DND-41 (cell line): ENCODE data around the gene MLF2.

ENCODE experiments used
- ATAC-seq: fragments of 200-7000 bp; cut with Tn5 transposase; 3 replicates; pipeline ENCODE4 v1.9.1; 2021; ENCODE audit warnings: low read depth; ENCODE audit not compliant: insufficient read depth
- DNase-seq: peaks from one replicate; pipeline ENCODE4 v3.0.0-alpha.2; 2020
- H2AFZ ChIP-seq: 2 replicates; pipeline ENCODE4 v1.6.0; 2012; ENCODE audit warnings: low read depth, low read length
- H3K27ac ChIP-seq: 2 replicates; pipeline ENCODE4 v1.5.1; 2012; ENCODE audit warnings: low read length, inconsistent platforms
- H3K27me3 ChIP-seq: fragments of 200-600 bp; sonication (generic); 2 replicates; pipeline ENCODE4 v1.6.0; 2012; ENCODE audit warnings: low read length, mild to moderate bottlenecking, inconsistent platforms; ENCODE audit not compliant: insufficient read depth, poor library complexity
- H3K36me3 ChIP-seq: 2 replicates; pipeline ENCODE4 v1.5.1; 2012; ENCODE audit warnings: low read length, inconsistent platforms; ENCODE audit not compliant: insufficient read depth
- H3K4me1 ChIP-seq: 2 replicates; pipeline ENCODE4 v1.5.1; 2012; ENCODE audit warnings: mild to moderate bottlenecking, low read length; ENCODE audit not compliant: insufficient read depth
- H3K4me2 ChIP-seq: 2 replicates; pipeline ENCODE4 v1.6.0; 2012; ENCODE audit warnings: mild to moderate bottlenecking, moderate library complexity, low read length, inconsistent platforms; ENCODE audit not compliant: insufficient read depth
- H3K4me3 ChIP-seq, 2 experiments: fragments of 200-600 bp in 1 of 2; shearing (Covaris generic) in 1 of 2; 2 replicates each; pipeline ENCODE4 v1.5.1; 2012 to 2016; ENCODE audit warnings: inconsistent platforms in 2 of 2, low read length in 2 of 2, mild to moderate bottlenecking in 2 of 2, low read depth in 1 of 2, moderate library complexity in 1 of 2
- H3K79me2 ChIP-seq: 2 replicates; pipeline ENCODE4 v1.6.0; 2012; ENCODE audit warnings: low read length, inconsistent platforms; ENCODE audit not compliant: insufficient read depth
- H3K9ac ChIP-seq: 2 replicates; pipeline ENCODE4 v1.6.0; 2012; ENCODE audit warnings: low read depth, mild to moderate bottlenecking, inconsistent platforms, low read length, moderate library complexity
- H3K9me3 ChIP-seq: 2 replicates; pipeline ENCODE4 v1.5.1; 2012; ENCODE audit warnings: low read length, moderate library complexity, mild to moderate bottlenecking, inconsistent platforms; ENCODE audit not compliant: insufficient read depth, severe bottlenecking
- H4K20me1 ChIP-seq: 2 replicates; pipeline ENCODE4 v1.6.0; 2012; ENCODE audit warnings: low read length; ENCODE audit not compliant: insufficient read depth
- CTCF ChIP-seq: IDR thresholded peaks from 2 replicates; pipeline ENCODE4 v1.5.1; 2012; ENCODE audit warnings: borderline replicate concordance, low read length, moderate library complexity, mild to moderate bottlenecking; ENCODE audit not compliant: poor library complexity, severe bottlenecking; ENCODE audit errors: extremely low read depth
- EZH2 ChIP-seq: IDR thresholded peaks from 3 replicates; pipeline ENCODE4 v1.6.1; 2012; ENCODE audit warnings: borderline replicate concordance, low read depth, mild to moderate bottlenecking, moderate library complexity, low read length, inconsistent platforms; ENCODE audit not compliant: severe bottlenecking

Gene MLF2

GRCh38 chr12:6770094-6770493 lies 17.2 kb upstream of the MLF2 start:
- ATAC-seq, result no peak
- Histone ChIP-seq H4K20me1 (peaks cover 11% of the 10 kb centered on the region), H3K9me3 (no peaks in the 10 kb centered on the region), H3K27me3 (peaks cover 35% of the 10 kb centered on the region), H2AFZ (no peak overlapping the region), H3K36me3 (no peaks in the 10 kb centered on the region), H3K4me2 (no peak overlapping the region), H3K4me1 (peaks cover 23% of the 10 kb centered on the region), H3K27ac (no peak overlapping the region), H3K9ac (no peak overlapping the region), H3K79me2 (no peaks in the 10 kb centered on the region), H3K4me3 (no peak overlapping the region)
- no peak for DNase-seq
- no peak for TF ChIP-seq EZH2
- no peak for TF ChIP-seq CTCF

GRCh38 chr12:6769666-6770065 lies 16.7 kb upstream of the MLF2 start:
- ATAC-seq (no peak), DNase-seq (no peak)
- H3K36me3 ChIP-seq, result no peaks in the 10 kb centered on the region
- H3K27me3 ChIP-seq, result peaks cover 39% of the 10 kb centered on the region
- H3K4me1 ChIP-seq, result peaks cover 23% of the 10 kb centered on the region
- H3K4me3 ChIP-seq, result no peak overlapping the region
- no peak overlapping the region for H3K4me2 ChIP-seq
- peaks cover 11% of the 10 kb centered on the region for H4K20me1 ChIP-seq
- H3K9ac ChIP-seq, result no peak overlapping the region
- no peaks in the 10 kb centered on the region for H3K79me2 ChIP-seq
- no peak overlapping the region for H2AFZ ChIP-seq
- TF ChIP-seq CTCF, result no peak
- no peak for TF ChIP-seq EZH2
- no peaks in the 10 kb centered on the region for H3K9me3 ChIP-seq
- H3K27ac ChIP-seq, result no peak overlapping the region

GRCh38 chr12:6768990-6769389 lies 16.0 kb upstream of the MLF2 start:
- no peaks in the 10 kb centered on the region for H3K36me3 ChIP-seq
- H3K4me3 ChIP-seq, result no peak overlapping the region
- no peak overlapping the region for H2AFZ ChIP-seq
- H3K4me1 ChIP-seq, result peaks cover 30% of the 10 kb centered on the region
- ATAC-seq (no peak), DNase-seq (no peak)
- H3K4me2 ChIP-seq, result no peak overlapping the region
- peaks cover 11% of the 10 kb centered on the region for H4K20me1 ChIP-seq
- H3K27me3 ChIP-seq, result peaks cover 46% of the 10 kb centered on the region
- no peak overlapping the region for H3K27ac ChIP-seq
- no peaks in the 10 kb centered on the region for H3K9me3 ChIP-seq
- TF ChIP-seq EZH2 (no peak), CTCF (no peak)
- H3K79me2 ChIP-seq, result no peaks in the 10 kb centered on the region
- H3K9ac ChIP-seq, result no peak overlapping the region

GRCh38 chr12:6768437-6768914 lies 15.5 kb upstream of the MLF2 start:
- H3K4me3 ChIP-seq, result no peak overlapping the region
- no peak for TF ChIP-seq CTCF
- no peak for TF ChIP-seq EZH2

More at GRCh38 chr12:6768437-6768914, 15.5 kb upstream of the MLF2 start:
- ATAC-seq, result no peak
- H3K27ac ChIP-seq, result no peak overlapping the region
- no peak overlapping the region for H3K9ac ChIP-seq
- no peaks in the 10 kb centered on the region for H3K9me3 ChIP-seq
- H2AFZ ChIP-seq, result no peak overlapping the region
- peaks cover 30% of the 10 kb centered on the region for H3K4me1 ChIP-seq
- no peaks in the 10 kb centered on the region for H3K79me2 ChIP-seq
- H3K27me3 ChIP-seq, result peaks cover 51% of the 10 kb centered on the region
- DNase-seq, result no peak
- H3K36me3 ChIP-seq, result no peaks in the 10 kb centered on the region
- peaks cover 11% of the 10 kb centered on the region for H4K20me1 ChIP-seq
- no peak overlapping the region for H3K4me2 ChIP-seq
